Muscle of back (tissue), 11 donors: ENCODE measurements around the gene CNTNAP5. TPM values are rescaled to one million over a fixed set of nuclear protein-coding genes. Genes with fewer than 3 reads are reported as not detected.

Experiments used
- DNase-seq, 3 donors: peaks; one replicate each; pipeline versions ENCODE4 v3.0.0 to v3.0.0-alpha.2; 2013
- polyA plus RNA-seq, 10 donors: library from polyadenylated mRNA; unstranded; fragments of 120-200 nt; gene quantifications; one replicate each; pipeline ENCODE4 v1.2.1, GENCODE V29; 2013; ENCODE audit not compliant: insufficient read length in 10 of 10

Gene CNTNAP5
- polyA plus RNA-seq, 10 donors = 0.14 to 0.47 (median 0.19) TPM

GRCh38 chr2:124804014-124804940 lies 779.2 kb downstream of the CNTNAP5 start:
- DNase-seq = peak in 2 of 3 donors; percentile 16 to 22

- no peak for DNase-seq
These were observed 780.0 kb downstream of the CNTNAP5 start for GRCh38 chr2:124805060-124805459.

GRCh38 chr2:124810132-124810531 lies 785.0 kb downstream of the CNTNAP5 start:
- DNase-seq = peak in 1 of 3 donors; percentile 19

- peak in 2 of 3 donors; percentile 46 to 65 for DNase-seq
These were observed 790.1 kb downstream of the CNTNAP5 start for GRCh38 chr2:124814968-124815745.

GRCh38 chr2:124816007-124816406 lies 790.9 kb downstream of the CNTNAP5 start:
- DNase-seq = peak in 1 of 3 donors; percentile 3

GRCh38 chr2:124822516-124822915 lies 797.4 kb downstream of the CNTNAP5 start:
- no peak for DNase-seq

- no peak for DNase-seq
These were observed 799.4 kb downstream of the CNTNAP5 start for GRCh38 chr2:124824441-124824840.

GRCh38 chr2:124832521-124832920 lies 807.4 kb downstream of the CNTNAP5 start:
- no peak for DNase-seq

- DNase-seq = no peak
These were observed 809.2 kb downstream of the CNTNAP5 start for GRCh38 chr2:124834331-124834730.

GRCh38 chr2:124835331-124835730 lies 810.2 kb downstream of the CNTNAP5 start:
- DNase-seq = no peak

- DNase-seq = peak in 1 of 3 donors; percentile 19
These were observed 811.3 kb downstream of the CNTNAP5 start for GRCh38 chr2:124836416-124836815.

- no peak for DNase-seq
These were observed 812.4 kb downstream of the CNTNAP5 start for GRCh38 chr2:124837496-124837895.

- DNase-seq = no peak
These were observed 813.3 kb downstream of the CNTNAP5 start for GRCh38 chr2:124838406-124838805.

- DNase-seq = no peak
These were observed 842.2 kb downstream of the CNTNAP5 start for GRCh38 chr2:124867247-124867646.

GRCh38 chr2:124874219-124874618 lies 849.1 kb downstream of the CNTNAP5 start:
- DNase-seq = no peak

GRCh38 chr2:124874676-124875075 lies 849.6 kb downstream of the CNTNAP5 start:
- no peak for DNase-seq

GRCh38 chr2:124875627-124876244 lies 850.6 kb downstream of the CNTNAP5 start:
- no peak for DNase-seq

GRCh38 chr2:124877141-124877577 lies 852.1 kb downstream of the CNTNAP5 start:
- peak in 2 of 3 donors; percentile 3 to 5 for DNase-seq

- no peak for DNase-seq
These were observed 854.6 kb downstream of the CNTNAP5 start for GRCh38 chr2:124879640-124880039.

- no peak for DNase-seq
These were observed 855.9 kb downstream of the CNTNAP5 start for GRCh38 chr2:124880995-124881394.

- DNase-seq = no peak
These were observed 857.3 kb downstream of the CNTNAP5 start for GRCh38 chr2:124882423-124882822.

GRCh38 chr2:124883595-124883994 lies 858.5 kb downstream of the CNTNAP5 start:
- DNase-seq = no peak
